IMR-90 (cell line): ENCODE results near the gene PLXNA4. TPM values are rescaled to one million over a fixed set of nuclear protein-coding genes. Genes with fewer than 3 reads are reported as not detected.

Experiments
- ATAC-seq: fragments of 200-7000 bp; cut with Tn5 transposase; 2 replicates; pipeline ENCODE4 v1.9.1; 2020; ENCODE audit warnings: low read depth, mild to moderate bottlenecking, moderate library complexity
- BruUV-seq: library from RNA; stranded (reverse); fragments of 400-500 nt; replicated peaks from 2 replicates; lab custom pipeline; 2021; lab: Mats Ljungman, UMichigan
- CTCF ChIA-PET: fragments of 300-600 bp; formaldehyde crosslinking; extraction: SDS; loops from one replicate; lab custom pipeline; 2021; ENCODE audit warnings: antibody characterized with exemption; lab: Yijun Ruan, JAX
- POLR2A ChIA-PET: fragments of 300-600 bp; sonication (Branson Sonifier 250); formaldehyde crosslinking; loops from one replicate; lab custom pipeline; 2022; ENCODE audit warnings: antibody characterized with exemption; ENCODE audit not compliant: unreplicated experiment; lab: Charles Lee
- DNase-seq: peaks from one replicate; pipeline ENCODE4 v3.0.0; 2013
- H2AFZ ChIP-seq: replicated peaks from 2 replicates; pipeline ENCODE3; 2013; ENCODE audit warnings: low read length, mild to moderate bottlenecking; ENCODE audit not compliant: poor library complexity
- H2AK5ac ChIP-seq: 2 replicates; pipeline ENCODE4 v1.6.1; 2013; ENCODE audit warnings: low read depth, low read length, inconsistent platforms
- H2AK9ac ChIP-seq: replicated peaks from 2 replicates; pipeline ENCODE3; 2013; ENCODE audit warnings: mild to moderate bottlenecking, low read depth, low read length, moderate library complexity; ENCODE audit not compliant: poor library complexity
- H2BK120ac ChIP-seq: 2 replicates; pipeline ENCODE4 v1.6.1; 2013; ENCODE audit warnings: low read depth, low read length, inconsistent platforms
- H2BK15ac ChIP-seq: 3 replicates; pipeline ENCODE4 v1.6.1; 2013; ENCODE audit warnings: low read depth, low read length, inconsistent platforms
- H2BK20ac ChIP-seq: 2 replicates; pipeline ENCODE4 v1.6.1; 2013; ENCODE audit warnings: low read depth, mild to moderate bottlenecking, inconsistent platforms, low read length, moderate library complexity
- H2BK5ac ChIP-seq: 2 replicates; pipeline ENCODE4 v1.6.1; 2013; ENCODE audit warnings: mild to moderate bottlenecking, low read depth, low read length, inconsistent platforms; ENCODE audit not compliant: poor library complexity, severe bottlenecking
- H3K14ac ChIP-seq: replicated peaks from 2 replicates; pipeline ENCODE4 v1.6.1; 2013; ENCODE audit warnings: low read depth, low read length, inconsistent platforms
- H3K18ac ChIP-seq: 2 replicates; pipeline ENCODE4 v1.6.1; 2013; ENCODE audit warnings: low read depth, low read length, control low read depth
- H3K23ac ChIP-seq: 2 replicates; pipeline ENCODE4 v1.6.1; 2013; ENCODE audit warnings: low read depth, low read length, inconsistent platforms
- H3K27ac ChIP-seq: 2 replicates; pipeline ENCODE4 v1.5.1; 2013; ENCODE audit warnings: mild to moderate bottlenecking, control low read depth, low read length; ENCODE audit not compliant: insufficient read depth
- H3K27me3 ChIP-seq: 2 replicates; pipeline ENCODE4 v1.6.1; 2013; ENCODE audit warnings: low read length; ENCODE audit not compliant: control insufficient read depth, insufficient read depth
- H3K36me3 ChIP-seq: 2 replicates; pipeline ENCODE4 v1.6.1; 2013; ENCODE audit warnings: low read length, mixed read lengths; ENCODE audit not compliant: control insufficient read depth, insufficient read depth
- H3K4ac ChIP-seq: 2 replicates; pipeline ENCODE4 v1.6.1; 2013; ENCODE audit warnings: low read depth, low read length, inconsistent platforms
- H3K4me1 ChIP-seq: 2 replicates; pipeline ENCODE4 v1.6.1; 2013; ENCODE audit warnings: low read length, mixed read lengths; ENCODE audit not compliant: control insufficient read depth, insufficient read depth
- H3K4me2 ChIP-seq: 2 replicates; pipeline ENCODE4 v1.6.1; 2013; ENCODE audit warnings: low read depth, mild to moderate bottlenecking, control low read depth, low read length, moderate library complexity
- H3K4me3 ChIP-seq: 2 replicates; pipeline ENCODE4 v1.5.1; 2013; ENCODE audit warnings: low read depth, mild to moderate bottlenecking, control low read depth, low read length, moderate library complexity; ENCODE audit not compliant: insufficient read depth
- H3K56ac ChIP-seq: 2 replicates; pipeline ENCODE4 v1.6.1; 2013; ENCODE audit warnings: low read length, inconsistent platforms; ENCODE audit not compliant: insufficient read depth; ENCODE audit errors: extremely low read depth
- H3K79me1 ChIP-seq, 2 experiments: 2 replicates each; pipeline ENCODE4 v1.6.1; 2013; ENCODE audit warnings: low read length in 2 of 2, inconsistent platforms in 1 of 2, low read depth in 1 of 2
- H3K9ac ChIP-seq: 2 replicates; pipeline ENCODE4 v1.6.1; 2013; ENCODE audit warnings: low read depth, low read length, control low read depth
- H3K9me1 ChIP-seq: 2 replicates; pipeline ENCODE4 v1.6.1; 2013; ENCODE audit warnings: low read length, inconsistent platforms; ENCODE audit not compliant: insufficient read depth
- H3K9me3 ChIP-seq: 2 replicates; pipeline ENCODE4 v1.6.1; 2013; ENCODE audit warnings: low read length; ENCODE audit not compliant: control insufficient read depth, insufficient read depth
- H4K20me1 ChIP-seq: 2 replicates; pipeline ENCODE4 v1.6.1; 2013; ENCODE audit warnings: low read length, inconsistent platforms; ENCODE audit not compliant: insufficient read depth
- H4K5ac ChIP-seq: 2 replicates; pipeline ENCODE4 v1.6.1; 2013; ENCODE audit warnings: mild to moderate bottlenecking, low read depth, low read length, control low read depth
- H4K8ac ChIP-seq, 2 experiments: 2 replicates each; pipeline ENCODE4 v1.6.1; 2013; ENCODE audit warnings: low read depth in 2 of 2, low read length in 2 of 2, control low read depth in 1 of 2, inconsistent platforms in 1 of 2
- H4K91ac ChIP-seq: 2 replicates; pipeline ENCODE4 v1.6.1; 2013; ENCODE audit warnings: low read depth, low read length, inconsistent platforms; ENCODE audit not compliant: insufficient read depth
- CHD1 ChIP-seq: IDR thresholded peaks from 2 replicates; pipeline ENCODE4 v1.6.1; 2012; ENCODE audit warnings: low read depth, low read length, improper control_type of control experiment
- MAZ ChIP-seq: IDR thresholded peaks from 2 replicates; pipeline ENCODE4 v1.6.1; 2012; ENCODE audit warnings: low read depth, mild to moderate bottlenecking, low read length, improper control_type of control experiment, moderate library complexity, borderline replicate concordance
- MXI1 ChIP-seq: IDR thresholded peaks from 2 replicates; pipeline ENCODE4 v1.6.1; 2012; ENCODE audit warnings: low read depth, mild to moderate bottlenecking, low read length, moderate library complexity, borderline replicate concordance
- WGBS, 2 experiments: methylation state at CpG; one replicate each; pipeline versions ENCODE4 v1.1.5 to v1.1.7; 2013; ENCODE audit warnings: missing lambda C conversion rate in 2 of 2; ENCODE audit not compliant: insufficient read length in 1 of 2; ENCODE audit errors: extremely low coverage in 2 of 2; 5-methylcytosine and 5-hydroxymethylcytosine counted together
- dilution Hi-C: fragments of 300-500 bp; cut with HindIII; formaldehyde crosslinking; loops from one replicate; pipeline ENCODE4 v1.14.3; 2018; ENCODE audit warnings: low sequenced_read_pairs; ENCODE audit not compliant: unreplicated experiment
- in situ Hi-C: fragments of 300-500 bp; cut with MboI; formaldehyde crosslinking; loops from 3 replicates; pipeline ENCODE4 v1.14.3; 2019; ENCODE audit warnings: low sequenced_read_pairs, inconsistent platforms, mixed read lengths
- intact Hi-C: fragments of 100-400 bp; cut with micrococcal nuclease; formaldehyde crosslinking; loops from 2 replicates; pipeline ENCODE4 v1.10.0; 2022
- polyA plus RNA-seq, 3 experiments: library from polyadenylated mRNA; depleted of rRNA; stranded (reverse); fragments of >200 nt; gene quantifications; 2 replicates each; pipeline ENCODE4 v1.2.3, GENCODE V29; 2012; ENCODE audit warnings: low replicate concordance in 1 of 3
- total RNA-seq: library from RNA; depleted of rRNA; stranded (reverse); fragments of >200 nt; gene quantifications from 2 replicates; pipeline ENCODE4 v1.2.3, GENCODE V29; 2012
- TF ChIP-seq, protein P1 (sequence below): conservative IDR thresholded peaks from 2 replicates; pipeline ENCODE4 v1.5.1; 2012; ENCODE audit warnings: mild to moderate bottlenecking, low read depth, low read length, improper control_type of control experiment

The PLXNA4 gene
- total and polyA plus RNA-seq, 2 of the 4 experiments (the other 2 are of a cell fraction): under 0.01 TPM

DNA sequence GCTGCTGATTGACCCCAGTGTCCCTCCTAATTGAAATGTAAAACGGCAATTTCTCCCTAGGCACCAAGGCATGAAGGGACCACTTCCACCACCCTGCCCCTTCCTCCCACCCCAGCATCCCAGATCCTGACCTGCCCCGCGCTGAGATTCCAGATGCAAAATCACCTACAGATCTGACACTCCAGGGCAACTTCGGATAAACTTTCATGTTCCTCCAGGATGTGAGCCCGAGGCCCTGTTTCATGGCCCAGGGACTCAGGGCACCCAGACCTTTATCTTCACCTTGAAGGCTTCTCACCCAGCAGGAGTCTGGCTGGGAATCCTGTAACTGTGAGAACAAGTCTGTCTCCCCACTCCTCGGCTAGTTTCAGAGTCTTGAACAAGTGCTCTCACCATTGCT is 361.8 kb downstream of the PLXNA4 start:
- Histone ChIP-seq H3K4me1 (no peaks in the 10 kb centered on the region), H3K4ac (no peak overlapping the region), H3K79me1 (no peaks in the 10 kb centered on the region), H3K9ac (no peak overlapping the region), H3K4me2 (no peak overlapping the region), H4K8ac (no peak overlapping the region), H2BK20ac (no peak overlapping the region), H4K5ac (no peak overlapping the region), H2AK9ac (no peak overlapping the region), H2BK5ac (no peak overlapping the region), H3K18ac (no peak overlapping the region), H3K9me1 (no peaks in the 10 kb centered on the region), H2AK5ac (no peak overlapping the region), H4K20me1 (no peaks in the 10 kb centered on the region), H3K9me3 (no peaks in the 10 kb centered on the region), H2AFZ (no peak overlapping the region), H3K27ac (no peak overlapping the region), H3K23ac (no peak overlapping the region), H3K36me3 (no peaks in the 10 kb centered on the region), H2BK15ac (no peak overlapping the region), H4K91ac (no peak overlapping the region), H3K27me3 (no peaks in the 10 kb centered on the region), H3K4me3 (no peak overlapping the region), H3K14ac (no peak overlapping the region), H3K56ac (no peak overlapping the region), H2BK120ac (no peak overlapping the region)
- 29% methylated on average over 1 of the region's 6 CpGs; no CpG with 5 or more reads in 1 of the 2 experiments for WGBS, 2 experiments
- dilution Hi-C loops: no loop called here
- ChIA-PET CTCF (no interaction called here), POLR2A (no interaction called here)
- in situ Hi-C loops: no loop called here
- intact Hi-C loops: no loop called here
- TF ChIP-seq MXI1: no peak
- TF ChIP-seq, protein P1, sequence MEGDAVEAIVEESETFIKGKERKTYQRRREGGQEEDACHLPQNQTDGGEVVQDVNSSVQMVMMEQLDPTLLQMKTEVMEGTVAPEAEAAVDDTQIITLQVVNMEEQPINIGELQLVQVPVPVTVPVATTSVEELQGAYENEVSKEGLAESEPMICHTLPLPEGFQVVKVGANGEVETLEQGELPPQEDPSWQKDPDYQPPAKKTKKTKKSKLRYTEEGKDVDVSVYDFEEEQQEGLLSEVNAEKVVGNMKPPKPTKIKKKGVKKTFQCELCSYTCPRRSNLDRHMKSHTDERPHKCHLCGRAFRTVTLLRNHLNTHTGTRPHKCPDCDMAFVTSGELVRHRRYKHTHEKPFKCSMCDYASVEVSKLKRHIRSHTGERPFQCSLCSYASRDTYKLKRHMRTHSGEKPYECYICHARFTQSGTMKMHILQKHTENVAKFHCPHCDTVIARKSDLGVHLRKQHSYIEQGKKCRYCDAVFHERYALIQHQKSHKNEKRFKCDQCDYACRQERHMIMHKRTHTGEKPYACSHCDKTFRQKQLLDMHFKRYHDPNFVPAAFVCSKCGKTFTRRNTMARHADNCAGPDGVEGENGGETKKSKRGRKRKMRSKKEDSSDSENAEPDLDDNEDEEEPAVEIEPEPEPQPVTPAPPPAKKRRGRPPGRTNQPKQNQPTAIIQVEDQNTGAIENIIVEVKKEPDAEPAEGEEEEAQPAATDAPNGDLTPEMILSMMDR: no peak
- TF ChIP-seq MAZ: no peak
- TF ChIP-seq CHD1: no peak
- no peak for ATAC-seq
- BruUV-seq: no TSS peak
- no peak for DNase-seq
